NCI-H2029 (cell line): Measurements from ENCODE around the gene GPR160.
"Not testable (repeated sequence)": the region's sequence is repeated elsewhere in the genome, so short reads cannot be mapped to it uniquely, and the experiment has no call there.

Experiments used
- DNase-seq: peaks from one replicate; lab custom pipeline; 2025; lab: John Stamatoyannopoulos, UW

The GPR160 gene

DNA sequence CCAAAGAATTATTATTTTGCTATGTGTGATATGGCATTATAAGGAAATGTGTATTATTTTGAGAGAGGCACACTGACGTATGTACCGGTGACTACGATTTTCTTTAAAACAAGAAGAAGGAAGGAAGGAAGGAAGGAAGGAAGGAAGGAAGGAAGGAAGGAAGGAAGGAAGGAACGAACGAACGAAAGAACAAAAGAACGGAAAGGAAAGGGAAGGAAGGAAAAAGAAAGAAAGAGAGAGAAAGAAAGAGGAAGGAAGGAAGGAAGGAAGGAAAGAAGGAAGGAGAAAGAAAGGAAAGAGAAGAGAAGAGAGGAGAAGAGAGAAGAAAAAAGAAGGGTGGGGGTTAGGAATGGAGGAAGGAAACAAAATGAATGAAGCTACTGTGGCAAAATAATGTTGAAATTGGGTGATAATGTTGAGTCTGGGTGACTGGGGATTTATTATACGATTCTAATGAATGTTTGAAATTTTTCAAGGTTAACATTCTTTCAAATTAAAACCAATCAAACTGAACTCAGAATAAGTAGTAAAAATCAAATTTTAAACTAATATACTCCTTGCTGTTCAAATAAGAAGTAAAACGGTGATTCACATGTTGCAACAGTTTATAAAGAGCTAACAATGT lies 73.5 kb downstream of the GPR160 start:
- no peak for DNase-seq

GRCh38 chr3:170114165-170114564 lies 76.4 kb downstream of the GPR160 start:
- DNase-seq = not testable (repeated sequence)

DNA sequence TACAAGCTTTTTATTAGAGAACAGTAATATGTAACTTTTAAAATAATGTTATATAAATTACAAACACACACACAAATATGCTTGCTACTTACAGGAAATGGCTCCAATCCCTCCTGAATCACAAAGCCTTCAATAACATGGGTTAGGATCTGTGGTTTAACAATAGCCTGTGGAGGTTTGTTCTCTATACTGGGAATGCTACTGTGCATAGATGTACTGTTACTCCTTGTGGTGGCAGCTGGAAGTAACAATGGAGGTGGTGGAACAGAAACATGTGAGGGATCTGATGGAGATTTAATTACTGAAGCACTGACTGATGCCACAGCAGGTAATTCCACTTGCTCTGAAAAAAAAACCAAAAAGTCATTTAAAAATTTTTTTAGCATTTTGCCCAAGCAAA lies 79.3 kb downstream of the GPR160 start:
- no peak for DNase-seq

DNA sequence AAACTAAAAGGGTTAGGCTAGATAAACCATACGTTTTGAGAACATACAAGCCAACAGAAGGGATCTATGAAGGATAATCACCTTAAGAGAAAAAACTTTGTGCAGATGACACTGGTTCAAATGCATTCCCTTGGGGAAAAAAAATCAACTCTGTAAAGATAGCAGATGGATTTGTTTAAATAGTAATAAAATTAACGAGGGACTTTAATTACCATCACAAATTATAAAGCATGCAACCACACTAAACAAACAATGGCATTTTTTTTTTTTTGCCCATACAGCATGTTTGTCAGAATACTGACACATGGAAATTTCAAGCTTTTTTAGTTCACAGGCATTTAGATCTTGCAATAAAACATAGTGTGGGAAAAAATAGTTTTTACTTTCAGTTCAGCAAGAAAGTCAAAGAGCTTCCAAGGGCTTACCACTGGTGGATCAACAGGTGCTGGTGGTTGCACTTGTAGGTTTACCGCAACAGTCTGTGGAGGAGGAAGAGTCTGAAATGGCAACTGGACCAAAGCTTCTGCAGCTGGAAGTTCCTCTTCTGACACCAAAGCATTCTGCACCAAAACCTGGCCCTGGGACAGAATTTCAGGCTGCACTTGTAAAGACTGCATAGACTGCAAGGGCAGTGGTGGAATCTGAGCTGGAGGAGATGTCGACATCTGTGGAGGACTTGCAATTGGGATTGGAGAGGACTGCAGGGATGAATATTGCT lies 90.6 kb downstream of the GPR160 start:
- no peak for DNase-seq

- DNase-seq = no peak
Measured at GRCh38 chr3:170128977-170129431, 91.2 kb downstream of the GPR160 start.

- no peak for DNase-seq
Measured at GRCh38 chr3:170130532-170130931, 92.7 kb downstream of the GPR160 start.

GRCh38 chr3:170132335-170132734 lies 94.5 kb downstream of the GPR160 start:
- DNase-seq = no peak
